Embryonic facial prominence (tissue), 1 donor: ENCODE results near the gene CDC6.

ENCODE experiments used
- DNase-seq: peaks from one replicate; pipeline ENCODE4 v3.0.0-alpha.2; 2016; ENCODE audit errors: extremely low spot score

Gene CDC6

GRCh38 chr17:40323391-40324381 is 36.0 kb downstream of the CDC6 start:
- no peak for DNase-seq

DNA sequence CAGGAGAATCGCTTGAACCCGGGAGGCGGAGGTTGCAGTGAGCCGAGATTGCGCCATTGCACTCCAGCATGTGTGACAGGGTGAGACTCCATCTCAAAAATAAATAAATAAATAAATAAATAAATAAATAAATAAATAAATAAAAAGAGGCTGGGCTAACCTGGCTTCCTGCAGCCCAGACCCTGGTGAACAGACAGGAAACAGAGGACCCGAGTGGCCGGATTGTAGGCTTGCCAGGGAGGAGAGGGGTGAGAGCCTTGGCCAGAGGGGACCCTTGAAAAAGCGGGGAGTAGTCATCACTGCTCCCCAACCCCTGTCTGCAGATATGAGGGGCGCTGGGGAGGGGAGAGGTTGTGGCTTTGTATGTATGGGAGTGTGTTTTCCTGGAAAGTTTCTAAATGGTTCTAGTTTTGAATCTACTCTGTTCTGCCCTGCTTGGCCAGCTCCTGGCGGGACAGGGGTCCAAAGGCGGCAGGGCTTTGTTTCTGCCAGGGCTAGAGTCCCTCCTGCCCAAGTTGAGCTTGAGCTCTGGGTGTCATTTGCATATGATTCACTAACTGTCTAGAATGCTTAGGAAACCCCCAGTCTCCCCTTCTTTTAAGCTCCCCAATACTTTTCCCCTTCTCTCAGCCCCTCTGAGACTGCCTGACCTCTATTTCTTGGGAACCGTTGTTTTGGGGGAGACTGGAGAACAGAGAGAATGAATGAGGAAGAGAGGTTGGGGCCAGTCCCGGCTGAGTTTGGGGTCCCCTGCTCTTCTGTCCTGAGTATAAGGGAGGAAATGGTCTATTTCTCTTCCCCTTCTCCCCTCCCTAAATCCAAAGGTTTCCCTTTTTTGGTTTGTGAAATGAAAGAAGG is 37.7 kb downstream of the CDC6 start:
- DNase-seq, result no peak

DNA sequence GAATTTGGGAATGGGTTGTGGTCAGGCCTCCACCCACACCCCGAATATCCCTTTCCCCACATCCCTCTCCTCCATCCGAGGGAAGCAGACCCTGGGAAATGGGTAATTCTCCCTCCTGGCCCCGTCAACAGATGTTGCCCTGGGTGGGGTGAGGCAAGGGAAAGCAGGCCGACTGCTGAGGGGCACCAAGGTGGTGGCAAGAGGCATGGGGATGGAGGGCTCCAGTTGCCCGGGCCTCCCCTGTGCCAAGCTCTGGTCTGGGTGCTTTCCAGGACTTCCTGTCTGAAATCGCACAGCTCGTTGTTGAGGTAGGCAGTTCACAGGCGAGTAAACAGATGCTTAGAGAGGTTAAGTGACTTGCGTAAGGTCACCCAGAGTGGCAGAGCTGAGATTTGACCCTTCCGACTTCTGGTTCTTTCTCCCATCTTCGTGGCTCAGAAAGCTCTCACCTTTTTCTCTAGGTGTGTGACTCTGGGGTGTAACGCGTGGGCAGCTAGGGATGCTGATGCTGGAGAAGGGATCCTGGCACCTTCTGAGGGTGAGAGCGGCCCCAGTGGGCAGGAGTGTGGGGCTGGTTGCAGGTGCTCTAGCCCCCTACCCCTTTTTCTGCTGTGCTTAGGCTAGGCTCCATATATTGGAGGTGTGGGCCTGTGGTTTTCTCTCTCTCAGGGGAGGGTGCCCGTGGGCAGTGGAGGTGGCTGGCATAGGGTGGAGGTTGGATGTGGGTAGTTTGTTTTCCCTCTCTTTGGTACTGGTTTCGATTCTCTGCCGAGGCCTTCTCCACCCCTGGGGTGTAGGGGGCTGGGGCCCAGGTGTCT is 38.5 kb downstream of the CDC6 start:
- no peak for DNase-seq

- DNase-seq, result no peak
Measured at GRCh38 chr17:40326832-40327199, 39.1 kb downstream of the CDC6 start.

- DNase-seq, result no peak
Measured at GRCh38 chr17:40327244-40327729, 39.6 kb downstream of the CDC6 start.

GRCh38 chr17:40327735-40328385 is 40.2 kb downstream of the CDC6 start:
- DNase-seq, result no peak

GRCh38 chr17:40328386-40328766 is 40.7 kb downstream of the CDC6 start:
- no peak for DNase-seq

DNA sequence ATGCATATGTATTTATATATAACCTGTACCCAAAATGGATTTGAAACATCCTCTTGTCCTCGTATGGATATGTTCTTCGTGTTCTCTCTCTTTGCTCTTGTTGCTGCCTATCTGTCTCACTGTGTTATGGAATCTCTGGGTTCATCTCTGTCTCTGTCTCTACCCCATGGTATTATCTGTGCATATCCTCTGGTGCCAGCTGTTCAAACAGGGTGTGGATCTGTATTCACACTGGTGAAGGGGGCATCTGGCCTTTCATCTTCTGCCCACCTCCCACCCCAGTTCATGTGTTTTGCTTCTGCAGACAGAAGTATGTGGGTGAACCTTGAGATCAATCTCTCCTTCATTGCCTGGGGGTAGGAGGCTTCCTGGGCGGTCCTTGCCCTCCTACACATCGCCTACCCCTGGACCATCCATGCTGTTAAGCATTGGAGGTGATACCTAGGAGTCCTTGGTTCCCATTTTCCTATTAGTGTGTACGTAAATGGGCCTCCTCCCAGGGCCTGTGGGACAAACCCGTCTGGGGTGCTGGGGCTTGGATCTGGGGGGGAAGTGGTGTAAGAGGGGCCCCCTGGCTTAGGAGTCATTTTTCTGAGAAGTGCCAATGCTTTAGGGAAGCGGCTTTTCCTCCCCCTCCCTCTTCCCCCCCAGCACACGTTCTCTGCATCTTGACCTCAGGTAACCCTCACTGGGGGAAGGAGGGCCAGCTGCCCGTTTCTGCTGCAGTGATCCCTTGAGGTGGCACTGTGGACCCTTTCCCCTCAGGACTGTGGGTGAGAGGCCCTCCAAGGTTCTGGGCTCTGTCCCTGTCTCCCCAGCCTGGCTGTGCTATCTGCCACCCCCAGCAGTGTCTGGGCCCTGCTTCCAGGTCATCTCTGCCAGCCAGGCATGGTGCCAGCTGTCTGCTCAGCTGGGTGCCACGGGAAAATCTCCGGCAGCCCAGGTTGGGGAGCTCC is 42.4 kb downstream of the CDC6 start:
- no peak for DNase-seq

DNA sequence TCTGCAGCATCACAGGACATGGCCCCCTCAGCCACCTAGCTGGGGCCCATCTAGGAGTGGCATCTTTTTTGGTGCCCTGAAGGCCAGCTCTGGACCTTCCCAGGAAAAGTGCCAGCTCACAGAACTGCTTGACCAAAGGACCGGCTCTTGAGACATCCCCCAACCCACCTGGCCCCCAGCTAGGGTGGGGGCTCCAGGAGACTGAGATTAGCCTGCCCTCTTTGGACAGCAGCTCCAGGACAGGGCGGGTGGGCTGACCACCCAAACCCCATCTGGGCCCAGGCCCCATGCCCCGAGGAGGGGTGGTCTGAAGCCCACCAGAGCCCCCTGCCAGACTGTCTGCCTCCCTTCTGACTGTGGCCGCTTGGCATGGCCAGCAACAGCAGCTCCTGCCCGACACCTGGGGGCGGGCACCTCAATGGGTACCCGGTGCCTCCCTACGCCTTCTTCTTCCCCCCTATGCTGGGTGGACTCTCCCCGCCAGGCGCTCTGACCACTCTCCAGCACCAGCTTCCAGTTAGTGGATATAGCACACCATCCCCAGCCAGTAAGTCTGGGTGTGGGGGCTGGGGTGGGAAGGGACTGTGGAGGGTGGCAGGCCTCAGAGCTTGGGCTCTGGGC is 43.3 kb downstream of the CDC6 start:
- DNase-seq, result no peak

DNA sequence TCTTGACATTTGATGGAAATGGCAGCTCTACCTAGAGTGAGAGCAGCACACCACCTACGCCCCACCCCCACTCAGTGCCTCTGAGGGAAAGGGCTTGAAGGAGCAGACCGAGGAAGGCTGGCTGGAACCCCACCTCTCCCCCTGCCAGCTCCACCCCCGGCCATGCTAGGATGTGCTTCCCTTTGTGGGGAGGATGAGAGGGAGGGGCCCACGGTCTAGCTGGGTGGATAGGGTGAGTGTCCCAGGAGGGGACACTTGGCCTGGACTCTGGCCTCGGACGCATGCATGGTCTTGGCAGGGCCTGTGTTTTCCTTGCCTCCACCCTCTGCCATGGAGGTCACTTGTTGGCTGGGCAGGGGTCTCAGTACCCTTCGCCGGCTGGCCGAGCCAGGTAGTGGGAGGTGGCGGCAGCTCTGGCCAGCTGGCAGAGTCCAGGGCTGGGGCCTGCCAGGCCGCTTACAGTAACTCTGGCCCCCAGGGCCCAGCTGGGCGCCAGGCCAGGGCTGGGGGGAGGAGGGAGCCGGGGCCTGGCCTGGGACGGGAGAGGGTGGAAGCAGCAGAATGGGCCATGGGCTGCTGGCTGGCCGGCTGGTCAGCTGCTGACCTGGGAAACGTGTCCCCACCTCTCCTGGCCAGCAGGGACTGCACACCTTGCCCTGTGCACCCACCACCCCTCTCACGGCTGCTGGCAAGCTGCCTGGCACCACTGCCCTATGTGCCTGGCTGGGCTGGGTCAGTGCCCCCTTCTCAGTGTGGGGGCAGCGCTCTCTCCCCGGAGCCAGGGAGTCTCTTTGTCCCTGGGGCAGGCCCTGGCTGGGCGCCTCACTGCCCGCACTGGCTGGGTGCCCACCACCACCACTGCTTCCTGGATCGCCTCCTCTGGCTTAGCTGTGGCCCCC is 44.3 kb downstream of the CDC6 start:
- no peak for DNase-seq

DNA sequence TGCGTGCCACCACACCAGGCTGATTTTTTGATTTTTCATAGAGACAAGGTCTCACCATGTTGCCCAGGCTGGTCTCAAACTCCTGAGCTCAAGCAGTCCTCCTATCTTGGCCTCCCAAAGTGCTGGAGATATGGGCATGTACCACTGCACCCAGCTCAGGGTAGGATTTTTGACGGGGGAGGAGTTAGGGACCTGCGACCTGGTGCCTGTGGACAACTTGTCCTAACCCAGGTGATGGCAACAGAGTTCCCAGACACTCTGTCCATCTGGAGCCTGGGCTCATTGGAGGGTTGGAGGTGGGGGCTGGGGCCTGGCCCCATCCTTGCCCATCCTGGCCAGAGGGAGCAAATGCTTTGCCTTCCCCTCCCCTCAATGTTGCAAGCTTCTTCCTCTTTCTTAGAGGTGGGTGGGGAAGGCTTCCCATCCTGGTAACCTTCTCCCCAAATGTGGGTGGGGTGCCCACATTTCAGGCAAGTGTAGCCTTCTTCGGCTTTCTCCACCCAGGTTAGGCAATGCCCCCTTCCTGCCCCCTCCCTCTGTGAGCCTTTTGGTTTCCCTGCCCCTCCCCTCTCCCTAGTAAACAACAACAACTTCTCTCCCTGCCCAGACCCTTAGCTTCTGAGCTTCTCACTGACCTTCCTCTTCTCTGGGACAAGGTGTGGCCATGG is 46.2 kb downstream of the CDC6 start:
- no peak for DNase-seq

GRCh38 chr17:40335620-40336019 is 47.9 kb downstream of the CDC6 start:
- no peak for DNase-seq

- no peak for DNase-seq
Measured at GRCh38 chr17:40337351-40337750, 49.7 kb downstream of the CDC6 start.

GRCh38 chr17:40338058-40338457 is 50.4 kb downstream of the CDC6 start:
- no peak for DNase-seq

DNA sequence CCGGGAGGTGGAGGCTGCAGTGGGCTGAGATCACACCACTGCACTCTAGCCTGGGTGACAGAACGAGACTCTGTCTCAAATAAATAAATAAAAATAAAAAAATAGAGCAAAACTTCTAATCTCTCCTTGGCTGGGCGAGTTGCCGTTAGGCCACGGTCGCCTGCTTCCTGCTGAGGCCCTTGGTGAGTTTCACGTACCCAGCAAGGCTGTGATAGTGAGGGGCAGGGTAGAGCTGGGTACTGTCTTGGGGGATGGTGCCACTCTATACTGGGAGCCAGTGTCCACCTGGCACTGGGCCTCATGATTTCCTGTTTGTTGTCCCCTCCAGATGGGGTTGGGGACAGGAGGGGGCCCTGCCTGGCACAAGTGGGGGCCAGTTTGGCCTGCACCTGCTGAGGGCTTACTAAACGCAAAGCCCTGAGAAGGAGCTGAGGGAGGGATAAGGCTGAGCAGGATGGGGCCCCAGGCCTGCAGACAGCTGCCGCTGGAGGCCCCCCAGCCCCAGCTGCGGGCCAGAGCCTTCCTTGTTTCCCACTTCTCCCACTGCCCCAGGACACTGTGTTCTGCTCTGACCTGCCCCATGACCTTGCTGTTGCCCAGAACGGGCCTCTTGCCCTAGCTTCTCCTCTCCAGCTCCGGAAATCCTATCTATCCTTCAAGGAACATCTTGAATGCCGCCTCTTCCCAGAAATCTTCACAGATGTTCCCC is 51.4 kb downstream of the CDC6 start:
- no peak for DNase-seq

DNA sequence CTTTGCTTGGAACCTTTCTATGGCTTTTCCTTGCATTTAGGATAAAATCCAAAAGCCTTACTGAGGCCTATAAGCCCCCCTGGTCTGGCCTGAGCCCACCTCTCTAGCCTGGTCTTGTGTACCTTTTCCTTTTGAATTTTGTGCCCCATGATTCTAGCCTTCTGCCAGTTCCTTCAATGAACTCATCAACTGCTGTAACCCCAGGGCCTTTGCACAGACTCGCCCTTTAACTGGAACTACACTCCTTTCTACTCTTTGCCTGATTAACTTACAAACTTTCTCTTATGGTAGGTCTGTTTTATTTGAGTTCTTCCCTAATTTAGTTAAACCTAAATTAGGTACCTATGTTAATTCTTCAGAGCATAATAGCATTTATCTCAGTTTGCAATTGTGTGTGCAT is 52.6 kb downstream of the CDC6 start:
- DNase-seq, result no peak
